ENCODE measurements around the gene SPATA21. TPM values are rescaled to one million over a fixed set of nuclear protein-coding genes. Genes with fewer than 3 reads are reported as not detected.

SPATA21 gene
- polyA plus RNA-seq, 1 donor from 2014 or later: 0.15 TPM

GRCh38 chr1:16418823-16419425 lies 18.3 kb downstream of the SPATA21 start:
- no peak overlapping the region for H3K9ac ChIP-seq (ENCODE audit: low read length)
- no peaks in the 10 kb centered on the region for H3F3A ChIP-seq (ENCODE audit: insufficient read depth, low read length, poor library complexity, severe bottlenecking)
- no peaks in the 10 kb centered on the region for H3K9me2 ChIP-seq (ENCODE audit: insufficient read depth, low read length)
- H3K36me3 ChIP-seq (ENCODE audit: insufficient read depth, low read length): no peaks in the 10 kb centered on the region
- TF ChIP-seq TAF1 (IDR thresholded peaks at IDR 0.05; ENCODE audit: low read depth) (no peak), RAD21 (conservative IDR thresholded peaks at IDR 0.05) (no peak), CTCF (IDR thresholded peaks at IDR 0.05; ENCODE audit: poor library complexity, severe bottlenecking) (no peak), EZH2 (IDR thresholded peaks at IDR 0.05; ENCODE audit: borderline replicate concordance, insufficient read depth, low read length, poor library complexity, severe bottlenecking) (no peak), EP300 (conservative IDR thresholded peaks at IDR 0.05; ENCODE audit: poor library complexity, severe bottlenecking) (no peak), REST (IDR thresholded peaks at IDR 0.05; ENCODE audit: borderline replicate concordance) (no peak), POLR2AphosphoS5 (IDR thresholded peaks at IDR 0.05) (no peak), MXI1 (conservative IDR thresholded peaks at IDR 0.05; ENCODE audit: poor library complexity, severe bottlenecking) (no peak), SMC3 (conservative IDR thresholded peaks at IDR 0.05; ENCODE audit: poor library complexity) (no peak)
- no peaks in the 10 kb centered on the region for H3K79me2 ChIP-seq (replicated peaks; ENCODE audit: insufficient read depth, low read length)
- no peak overlapping the region for H2AFZ ChIP-seq (ENCODE audit: low read depth, low read length)
- no peaks in the 10 kb centered on the region for H3K27me3 ChIP-seq (ENCODE audit: insufficient read depth, low read depth, low read length)
- H3K4me2 ChIP-seq (ENCODE audit: low read length): no peak overlapping the region
- H3K27ac ChIP-seq (ENCODE audit: low read length): no peak overlapping the region
- no peaks in the 10 kb centered on the region for H3K9me3 ChIP-seq (ENCODE audit: low read length)
- H3K4me3 ChIP-seq (ENCODE audit: low read length): no peak overlapping the region
- H4K20me1 ChIP-seq (ENCODE audit: insufficient read depth): no peaks in the 10 kb centered on the region

GRCh38 chr1:16413191-16413590 lies 24.0 kb downstream of the SPATA21 start:
- H3K4me3 ChIP-seq (ENCODE audit: low read length): no peak overlapping the region
- TF ChIP-seq EZH2 (IDR thresholded peaks at IDR 0.05; ENCODE audit: borderline replicate concordance, insufficient read depth, low read length, poor library complexity, severe bottlenecking): no peak
- no peak for TF ChIP-seq REST (IDR thresholded peaks at IDR 0.05; ENCODE audit: borderline replicate concordance)
- no peak for TF ChIP-seq CTCF (IDR thresholded peaks at IDR 0.05; ENCODE audit: poor library complexity, severe bottlenecking)
- TF ChIP-seq RAD21 (conservative IDR thresholded peaks at IDR 0.05): no peak
- TF ChIP-seq TAF1 (IDR thresholded peaks at IDR 0.05; ENCODE audit: low read depth): no peak
- no peak for TF ChIP-seq POLR2AphosphoS5 (IDR thresholded peaks at IDR 0.05)
- no peak for TF ChIP-seq MXI1 (conservative IDR thresholded peaks at IDR 0.05; ENCODE audit: poor library complexity, severe bottlenecking)
- TF ChIP-seq SMC3 (conservative IDR thresholded peaks at IDR 0.05; ENCODE audit: poor library complexity): no peak
- TF ChIP-seq EP300 (conservative IDR thresholded peaks at IDR 0.05; ENCODE audit: poor library complexity, severe bottlenecking): no peak
- no peaks in the 10 kb centered on the region for H3K9me2 ChIP-seq (ENCODE audit: insufficient read depth, low read length)
- H3K9me3 ChIP-seq (ENCODE audit: low read length): no peaks in the 10 kb centered on the region
- H3F3A ChIP-seq (ENCODE audit: insufficient read depth, low read length, poor library complexity, severe bottlenecking): no peaks in the 10 kb centered on the region
- no peaks in the 10 kb centered on the region for H3K27me3 ChIP-seq (ENCODE audit: insufficient read depth, low read depth, low read length)
- no peak overlapping the region for H2AFZ ChIP-seq (ENCODE audit: low read depth, low read length)
- no peak overlapping the region for H3K4me2 ChIP-seq (ENCODE audit: low read length)
- H3K27ac ChIP-seq (ENCODE audit: low read length): no peak overlapping the region
- H4K20me1 ChIP-seq (ENCODE audit: insufficient read depth): no peaks in the 10 kb centered on the region
- no peaks in the 10 kb centered on the region for H3K79me2 ChIP-seq (replicated peaks; ENCODE audit: insufficient read depth, low read length)
- H3K36me3 ChIP-seq (ENCODE audit: insufficient read depth, low read length): no peaks in the 10 kb centered on the region
- no peak overlapping the region for H3K9ac ChIP-seq (ENCODE audit: low read length)

All from neural cell (in vitro differentiated cells).